ENCODE data around the gene SERPINA6. TPM values are rescaled to one million over a fixed set of nuclear protein-coding genes. Genes with fewer than 3 reads are reported as not detected.

SERPINA6 gene
- total RNA-seq, 1 donor from 2014 or later = not detected

Other genes with a start within 250 kb of the SERPINA6 start
- 156 and 161 TPM in 2 replicates for gene DDX24, start 242.1 kb downstream of the SERPINA6 start, total RNA-seq
- 5.6 and 10.3 TPM in 2 replicates for gene IFI27L1, start 242.0 kb downstream of the SERPINA6 start, total RNA-seq
- 2.5 and 5.8 TPM in 2 replicates for gene IFI27, start 212.6 kb downstream of the SERPINA6 start, total RNA-seq
- gene IFI27L2, start 193.7 kb downstream of the SERPINA6 start, total RNA-seq = 34.8 and 42.6 TPM in 2 replicates
- gene PPP4R4, start 149.0 kb downstream of the SERPINA6 start, total RNA-seq = 0.75 and 1.2 TPM in 2 replicates
- gene SERPINA10, start 30.1 kb downstream of the SERPINA6 start, total RNA-seq = not detected in 2 replicates
- not detected in 2 replicates for gene SERPINA2, start 43.4 kb upstream of the SERPINA6 start, total RNA-seq
- gene SERPINA1, start 65.3 kb upstream of the SERPINA6 start, total RNA-seq = not detected in 2 replicates
- not detected in 2 replicates for gene SERPINA11, start 129.5 kb upstream of the SERPINA6 start, total RNA-seq
- not detected in 2 replicates for gene SERPINA9, start 152.9 kb upstream of the SERPINA6 start, total RNA-seq
- not detected in 2 replicates for gene SERPINA12, start 186.1 kb upstream of the SERPINA6 start, total RNA-seq
- not detected in 2 replicates for gene SERPINA4, start 238.1 kb upstream of the SERPINA6 start, total RNA-seq